Neutrophil (primary cell): ENCODE measurements around the gene PIK3CA.

Experiments
- H3K27ac ChIP-seq: fragments of 200-600 bp; sonication (generic); 2 replicates; pipeline ENCODE4 v1.5.1; 2016; ENCODE audit warnings: mild to moderate bottlenecking, moderate library complexity
- H3K27me3 ChIP-seq: fragments of 200-600 bp; sonication (generic); 2 replicates; pipeline ENCODE4 v1.6.0; 2016; ENCODE audit warnings: mild to moderate bottlenecking
- H3K36me3 ChIP-seq: fragments of 200-600 bp; sonication (generic); 2 replicates; pipeline ENCODE4 v1.5.1; 2017
- H3K4me1 ChIP-seq, 2 experiments: fragments of 200-600 bp in 1 of 2; sonication (generic) in 1 of 2; 1 replicate in 1 of 2; 2 replicates in 1 of 2; pipeline versions ENCODE4 v1.5.1 to v1.6.1; 2013 to 2016; ENCODE audit warnings: low read depth in 1 of 2, low read length in 1 of 2, mild to moderate bottlenecking in 1 of 2, moderate library complexity in 1 of 2; ENCODE audit not compliant: control insufficient read depth in 1 of 2, insufficient read depth in 1 of 2
- H3K4me3 ChIP-seq, 2 experiments: fragments of 200-600 bp in 1 of 2; sonication (generic) in 1 of 2; 1 replicate in 1 of 2; 2 replicates in 1 of 2; pipeline ENCODE4 v1.5.1; 2013 to 2016; ENCODE audit warnings: low read depth in 1 of 2, low read length in 1 of 2, mild to moderate bottlenecking in 1 of 2, moderate library complexity in 1 of 2
- H3K9me3 ChIP-seq: fragments of 200-600 bp; sonication (generic); 2 replicates; pipeline ENCODE4 v1.5.1; 2016
- CTCF ChIP-seq: fragments of 200-600 bp; sonication (generic); IDR thresholded peaks from 2 replicates; pipeline ENCODE4 v1.5.1; 2016; ENCODE audit warnings: antibody characterized with exemption

Gene PIK3CA

GRCh38 chr3:179158336-179159039 is 10.3 kb downstream of the PIK3CA start:
- Histone ChIP-seq H3K4me3 (no peak overlapping the region), H3K9me3 (no peaks in the 10 kb centered on the region), H3K27ac (no peak overlapping the region), H3K27me3 (no peaks in the 10 kb centered on the region), H3K36me3 (no peaks in the 10 kb centered on the region), H3K4me1 (no peaks in the 10 kb centered on the region)
- no peak for TF ChIP-seq CTCF

- Histone ChIP-seq H3K9me3 (no peaks in the 10 kb centered on the region), H3K27me3 (no peaks in the 10 kb centered on the region), H3K36me3 (no peaks in the 10 kb centered on the region), H3K4me3 (no peak overlapping the region), H3K27ac (no peak overlapping the region), H3K4me1 (no peaks in the 10 kb centered on the region)
- TF ChIP-seq CTCF: no peak
Observed at GRCh38 chr3:179163503-179163902, 15.3 kb downstream of the PIK3CA start.

GRCh38 chr3:179164857-179165256 is 16.7 kb downstream of the PIK3CA start:
- no peak for TF ChIP-seq CTCF
- H3K4me3 ChIP-seq: no peak overlapping the region
- H3K9me3 ChIP-seq: no peaks in the 10 kb centered on the region
- no peaks in the 10 kb centered on the region for H3K27me3 ChIP-seq
- no peaks in the 10 kb centered on the region for H3K36me3 ChIP-seq
- H3K27ac ChIP-seq: no peak overlapping the region
- no peaks in the 10 kb centered on the region for H3K4me1 ChIP-seq

GRCh38 chr3:179166561-179167201 is 18.5 kb downstream of the PIK3CA start:
- H3K4me3 ChIP-seq: no peak overlapping the region
- no peaks in the 10 kb centered on the region for H3K4me1 ChIP-seq
- no peak overlapping the region for H3K27ac ChIP-seq
- H3K36me3 ChIP-seq: no peaks in the 10 kb centered on the region
- TF ChIP-seq CTCF: no peak
- no peaks in the 10 kb centered on the region for H3K9me3 ChIP-seq
- no peaks in the 10 kb centered on the region for H3K27me3 ChIP-seq

- no peaks in the 10 kb centered on the region for H3K9me3 ChIP-seq
- no peak overlapping the region for H3K27ac ChIP-seq
- no peaks in the 10 kb centered on the region for H3K27me3 ChIP-seq
- no peaks in the 10 kb centered on the region for H3K4me1 ChIP-seq
- H3K4me3 ChIP-seq: no peak overlapping the region
- no peaks in the 10 kb centered on the region for H3K36me3 ChIP-seq
- TF ChIP-seq CTCF: no peak
Observed at GRCh38 chr3:179168918-179169317, 20.8 kb downstream of the PIK3CA start.
